ENCODE measurements around the gene WWC1. TPM values are rescaled to one million over a fixed set of nuclear protein-coding genes. Genes with fewer than 3 reads are reported as not detected.
A peak's percentile ranks its signal among the peaks of the same experiment; 100 is the strongest.

WWC1 gene
- total and polyA plus RNA-seq, 9 of the 15 experiments (the other 6 are each of a cell fraction or from before 2014, with no cell fraction given), result under 0.01 to 0.54 (median 0.42) TPM; not detected in 6

DNA sequence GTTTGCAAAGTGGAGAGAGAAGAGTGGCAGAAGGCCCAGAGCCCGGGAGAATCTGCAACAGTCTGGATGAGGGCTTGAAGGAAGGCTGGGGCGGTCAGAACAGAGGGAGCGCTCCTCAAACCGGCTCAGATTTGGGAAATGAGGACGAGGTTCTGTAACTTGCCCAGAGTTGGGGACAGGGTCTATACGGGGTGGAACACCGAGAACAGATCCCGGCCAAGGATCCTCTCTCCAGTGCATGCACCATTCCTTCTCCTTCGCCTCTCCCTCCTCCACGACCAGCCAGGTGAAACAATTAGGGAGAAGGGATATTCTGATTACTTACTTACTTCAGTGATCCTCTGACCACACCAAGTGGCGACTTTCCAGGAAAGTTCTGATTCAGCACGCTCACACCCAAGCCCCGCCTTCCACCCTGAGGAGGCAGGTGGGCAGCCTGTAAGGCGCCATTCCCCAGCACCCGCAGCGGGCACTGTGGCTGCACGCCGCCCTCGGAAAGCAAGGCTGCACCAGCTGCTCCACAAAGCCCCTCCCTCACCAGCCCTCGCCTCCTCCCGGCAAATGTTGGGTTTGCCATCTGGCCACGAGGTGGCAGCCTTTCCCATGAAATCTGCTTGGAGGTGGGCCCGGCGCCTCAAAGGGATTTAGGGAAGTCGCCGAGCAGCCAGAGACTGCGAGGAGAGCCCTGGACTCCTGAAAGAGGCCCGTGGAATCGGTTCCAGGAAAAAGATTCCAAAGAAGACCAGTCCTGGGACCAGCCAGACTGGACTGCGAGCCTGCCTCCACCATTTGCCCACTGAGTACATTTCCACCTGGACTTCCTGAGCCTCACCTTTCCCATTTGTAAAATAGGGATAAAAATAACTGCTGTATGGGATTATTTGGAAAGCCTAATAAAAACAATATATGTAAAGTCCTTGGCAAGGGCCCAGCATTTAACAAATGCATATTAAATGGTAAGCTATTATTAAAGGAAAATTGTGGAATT lies 22.2 kb upstream of the WWC1 start (continued):
- TF ChIP-seq, protein P1, sequence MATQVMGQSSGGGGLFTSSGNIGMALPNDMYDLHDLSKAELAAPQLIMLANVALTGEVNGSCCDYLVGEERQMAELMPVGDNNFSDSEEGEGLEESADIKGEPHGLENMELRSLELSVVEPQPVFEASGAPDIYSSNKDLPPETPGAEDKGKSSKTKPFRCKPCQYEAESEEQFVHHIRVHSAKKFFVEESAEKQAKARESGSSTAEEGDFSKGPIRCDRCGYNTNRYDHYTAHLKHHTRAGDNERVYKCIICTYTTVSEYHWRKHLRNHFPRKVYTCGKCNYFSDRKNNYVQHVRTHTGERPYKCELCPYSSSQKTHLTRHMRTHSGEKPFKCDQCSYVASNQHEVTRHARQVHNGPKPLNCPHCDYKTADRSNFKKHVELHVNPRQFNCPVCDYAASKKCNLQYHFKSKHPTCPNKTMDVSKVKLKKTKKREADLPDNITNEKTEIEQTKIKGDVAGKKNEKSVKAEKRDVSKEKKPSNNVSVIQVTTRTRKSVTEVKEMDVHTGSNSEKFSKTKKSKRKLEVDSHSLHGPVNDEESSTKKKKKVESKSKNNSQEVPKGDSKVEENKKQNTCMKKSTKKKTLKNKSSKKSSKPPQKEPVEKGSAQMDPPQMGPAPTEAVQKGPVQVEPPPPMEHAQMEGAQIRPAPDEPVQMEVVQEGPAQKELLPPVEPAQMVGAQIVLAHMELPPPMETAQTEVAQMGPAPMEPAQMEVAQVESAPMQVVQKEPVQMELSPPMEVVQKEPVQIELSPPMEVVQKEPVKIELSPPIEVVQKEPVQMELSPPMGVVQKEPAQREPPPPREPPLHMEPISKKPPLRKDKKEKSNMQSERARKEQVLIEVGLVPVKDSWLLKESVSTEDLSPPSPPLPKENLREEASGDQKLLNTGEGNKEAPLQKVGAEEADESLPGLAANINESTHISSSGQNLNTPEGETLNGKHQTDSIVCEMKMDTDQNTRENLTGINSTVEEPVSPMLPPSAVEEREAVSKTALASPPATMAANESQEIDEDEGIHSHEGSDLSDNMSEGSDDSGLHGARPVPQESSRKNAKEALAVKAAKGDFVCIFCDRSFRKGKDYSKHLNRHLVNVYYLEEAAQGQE (IDR thresholded peaks at IDR 0.05; ENCODE audit: borderline replicate concordance), result peak; percentile 71; the same call in 1 of the 2 replicates
- TF ChIP-seq, protein P1 (CRISPR knock-in tag; IDR thresholded peaks at IDR 0.05; ENCODE audit: low read depth), result no peak
- 0 out of 2 replicates have a peak, but pooled peaks have one; percentile 29 for TF ChIP-seq ARID2 (IDR thresholded peaks at IDR 0.05)
- 0 out of 2 replicates have a peak, but pooled peaks have one; percentile 41 for TF ChIP-seq SP1 (CRISPR knock-in tag; IDR thresholded peaks at IDR 0.05)
- TF ChIP-seq ZFPM2 (CRISPR knock-in tag; IDR thresholded peaks at IDR 0.05), result no peak
- 0 out of 2 replicates have a peak, but pooled peaks have one; percentile 26 for TF ChIP-seq L3MBTL2 (IDR thresholded peaks at IDR 0.05)
- TF ChIP-seq CREM (IDR thresholded peaks at IDR 0.05; ENCODE audit: low read depth), result peak; percentile 47
- TF ChIP-seq RUNX1 (IDR thresholded peaks at IDR 0.05; ENCODE audit: low read depth), result no peak
- no peak for TF ChIP-seq POLR2AphosphoS5 (IDR thresholded peaks at IDR 0.05; ENCODE audit: control insufficient read depth, insufficient read depth, low read depth, low read length)
- TF ChIP-seq SRSF1 (IDR thresholded peaks at IDR 0.05; ENCODE audit: low read depth, low read length), result no peak
- TF ChIP-seq ZNF324 (CRISPR knock-in tag; IDR thresholded peaks at IDR 0.05), result no peak
- TF ChIP-seq TCF3 (CRISPR knock-in tag; IDR thresholded peaks at IDR 0.05), result no peak
- peak; percentile 73; the same call in 1 of the 2 replicates for TF ChIP-seq STAG1 (CRISPR knock-in tag; IDR thresholded peaks at IDR 0.05; ENCODE audit: borderline replicate concordance)
- peak; percentile 47 to 76; a peak in 3 of 4 replicates for TF ChIP-seq MAZ (CRISPR knock-in tag; conservative IDR thresholded peaks at IDR 0.05 in 1 of 2, IDR thresholded peaks at IDR 0.05 in 1 of 2)
- TF ChIP-seq ZKSCAN3 (CRISPR knock-in tag; IDR thresholded peaks at IDR 0.05), result no peak
- no peak for TF ChIP-seq GTF2F1 (IDR thresholded peaks at IDR 0.05; ENCODE audit: low read depth, low read length)
- TF ChIP-seq SPI1 (IDR thresholded peaks at IDR 0.05; ENCODE audit: borderline replicate concordance, low read depth, low read length), result peak; percentile 78
- TF ChIP-seq, protein P2, sequence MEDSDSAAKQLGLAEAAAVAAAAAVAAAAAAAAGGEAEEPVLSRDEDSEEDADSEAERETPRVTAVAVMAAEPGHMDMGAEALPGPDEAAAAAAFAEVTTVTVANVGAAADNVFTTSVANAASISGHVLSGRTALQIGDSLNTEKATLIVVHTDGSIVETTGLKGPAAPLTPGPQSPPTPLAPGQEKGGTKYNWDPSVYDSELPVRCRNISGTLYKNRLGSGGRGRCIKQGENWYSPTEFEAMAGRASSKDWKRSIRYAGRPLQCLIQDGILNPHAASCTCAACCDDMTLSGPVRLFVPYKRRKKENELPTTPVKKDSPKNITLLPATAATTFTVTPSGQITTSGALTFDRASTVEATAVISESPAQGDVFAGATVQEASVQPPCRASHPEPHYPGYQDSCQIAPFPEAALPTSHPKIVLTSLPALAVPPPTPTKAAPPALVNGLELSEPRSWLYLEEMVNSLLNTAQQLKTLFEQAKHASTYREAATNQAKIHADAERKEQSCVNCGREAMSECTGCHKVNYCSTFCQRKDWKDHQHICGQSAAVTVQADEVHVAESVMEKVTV (CRISPR knock-in tag; IDR thresholded peaks at IDR 0.05), result peak; percentile 64; the same call in 1 of the 2 replicates

Data from K562 (cell line).